CD14-positive monocyte (primary cell): ENCODE results near the gene SLC12A4. TPM values are rescaled to one million over a fixed set of nuclear protein-coding genes. Genes with fewer than 3 reads are reported as not detected.

Source experiments
- DNase-seq, 3 donors: peaks; one replicate each; pipeline ENCODE4 v3.0.0-alpha.2; 2011 to 2022
- H2AFZ ChIP-seq: 2 replicates; pipeline ENCODE4 v1.6.0; 2012; ENCODE audit warnings: mild to moderate bottlenecking, low read depth, low read length, inconsistent platforms; ENCODE audit not compliant: insufficient read depth, poor library complexity, severe bottlenecking
- H3K27ac ChIP-seq, 2 donors: 1 replicate in 1 of 2; 2 replicates in 1 of 2; pipeline ENCODE4 v1.5.1; 2012 to 2013; ENCODE audit warnings: low read length in 2 of 2, control low read depth in 1 of 2, inconsistent platforms in 1 of 2, low read depth in 1 of 2, mild to moderate bottlenecking in 1 of 2
- H3K27me3 ChIP-seq, 2 donors: one replicate each; pipeline versions ENCODE4 v1.6.0 to v1.6.1; 2011 to 2013; ENCODE audit warnings: low read length in 2 of 2; ENCODE audit not compliant: control insufficient read depth in 2 of 2, insufficient read depth in 2 of 2
- H3K36me3 ChIP-seq, 2 donors: replicated peaks in 1 of 2; 1 replicate in 1 of 2; 2 replicates in 1 of 2; pipeline versions ENCODE4 v1.5.1 to v1.6.1; 2012 to 2013; ENCODE audit warnings: low read length in 2 of 2, control low read depth in 1 of 2, inconsistent platforms in 1 of 2, mild to moderate bottlenecking in 1 of 2; ENCODE audit not compliant: insufficient read depth in 2 of 2, control insufficient read depth in 1 of 2
- H3K4me1 ChIP-seq, 2 donors: 1 replicate in 1 of 2; 2 replicates in 1 of 2; pipeline versions ENCODE4 v1.5.1 to v1.6.1; 2012 to 2013; ENCODE audit warnings: low read length in 2 of 2, control low read depth in 1 of 2, inconsistent platforms in 1 of 2, mild to moderate bottlenecking in 1 of 2, moderate library complexity in 1 of 2; ENCODE audit not compliant: insufficient read depth in 2 of 2, control insufficient read depth in 1 of 2
- H3K4me2 ChIP-seq: replicated peaks from 2 replicates; pipeline ENCODE3; 2012; ENCODE audit warnings: low read length, moderate library complexity, mild to moderate bottlenecking; ENCODE audit not compliant: poor library complexity, severe bottlenecking; ENCODE audit errors: extremely low read depth
- H3K4me3 ChIP-seq, 3 experiments: fragments of 200-600 bp in 1 of 3; sonication (generic) in 1 of 3; replicated peaks in 1 of 3; 1 replicate in 2 of 3; 2 replicates in 1 of 3; pipeline ENCODE4 v1.5.1; 2011 to 2013; ENCODE audit warnings: low read length in 3 of 3, mild to moderate bottlenecking in 3 of 3, control low read depth in 2 of 3, low read depth in 2 of 3, inconsistent platforms in 1 of 3, moderate library complexity in 1 of 3
- H3K79me2 ChIP-seq: 2 replicates; pipeline ENCODE4 v1.6.0; 2012; ENCODE audit warnings: mild to moderate bottlenecking, control low read depth, inconsistent platforms, low read length, moderate library complexity; ENCODE audit not compliant: insufficient read depth
- H3K9ac ChIP-seq: 2 replicates; pipeline ENCODE4 v1.6.0; 2017; ENCODE audit warnings: low read length, mild to moderate bottlenecking; ENCODE audit not compliant: insufficient read depth, poor library complexity, severe bottlenecking
- H3K9me3 ChIP-seq, 2 donors: replicated peaks in 1 of 2; 1 replicate in 1 of 2; 2 replicates in 1 of 2; pipeline versions ENCODE4 v1.5.1 to v1.6.1; 2012 to 2013; ENCODE audit warnings: low read length in 2 of 2, control low read depth in 1 of 2; ENCODE audit not compliant: control insufficient read depth in 1 of 2, insufficient read depth in 1 of 2
- H4K20me1 ChIP-seq: 2 replicates; pipeline ENCODE4 v1.6.0; 2012; ENCODE audit warnings: mild to moderate bottlenecking, low read length, control low read depth, moderate library complexity; ENCODE audit not compliant: insufficient read depth
- H3K27ac Mint-ChIP-seq, 7 donors: one replicate each; pipeline ENCODE4 v1.8.0; 2020; ENCODE audit warnings: mild to moderate bottlenecking in 7 of 7, mixed read lengths in 7 of 7, moderate library complexity in 6 of 7, inconsistent platforms in 2 of 7
- H3K27me3 Mint-ChIP-seq, 3 donors: one replicate each; pipeline ENCODE4 v1.8.0; 2021 to 2022; ENCODE audit warnings: low read depth in 3 of 3, mild to moderate bottlenecking in 3 of 3, mixed read lengths in 3 of 3, moderate library complexity in 3 of 3, inconsistent platforms in 1 of 3
- H3K36me3 Mint-ChIP-seq, 2 donors: one replicate each; pipeline ENCODE4 v1.8.0; 2020; ENCODE audit warnings: mixed read lengths in 2 of 2, inconsistent platforms in 1 of 2, mild to moderate bottlenecking in 1 of 2
- H3K4me1 Mint-ChIP-seq: one replicate; pipeline ENCODE4 v1.8.0; 2020; ENCODE audit warnings: mild to moderate bottlenecking, mixed read lengths
- H3K4me3 Mint-ChIP-seq, 2 donors: one replicate each; pipeline ENCODE4 v1.8.0; 2020; ENCODE audit warnings: mild to moderate bottlenecking in 2 of 2, mixed read lengths in 2 of 2, moderate library complexity in 1 of 2
- H3K9me3 Mint-ChIP-seq, 7 donors: one replicate each; pipeline ENCODE4 v1.8.0; 2020 to 2022; ENCODE audit warnings: mixed read lengths in 7 of 7, mild to moderate bottlenecking in 6 of 7, moderate library complexity in 6 of 7, inconsistent platforms in 2 of 7
- WGBS: methylation state at CpG from one replicate; pipeline ENCODE4 v1.1.5; 2013; ENCODE audit warnings: missing lambda C conversion rate; ENCODE audit not compliant: insufficient coverage; 5-methylcytosine and 5-hydroxymethylcytosine counted together
- intact Hi-C, 2 donors: fragments of 100-400 bp; cut with micrococcal nuclease; formaldehyde crosslinking; loops; one replicate each; pipeline versions ENCODE4 v1.15.0 to v1.15.1; 2023
- polyA plus RNA-seq, 3 donors: library from polyadenylated mRNA; depleted of rRNA in 1 of 3; unstranded in 2 of 3; stranded (reverse) in 1 of 3; fragments of 300-500 nt in 2 of 3; fragments of >200 nt in 1 of 3; fragmentation: Illumina TruSeq in 2 of 3; gene quantifications; 1 replicate in 2 of 3; 2 replicates in 1 of 3; pipeline ENCODE4 v1.2.3, GENCODE V29; 2012 to 2021
- TF ChIP-seq, protein P1 (sequence below): fragments of 200-600 bp; IDR thresholded peaks from one replicate; pipeline ENCODE4 v1.8.0; 2022; ENCODE audit warnings: antibody characterized with exemption, mild to moderate bottlenecking

SLC12A4 gene
- polyA plus RNA-seq, 3 donors: 7.3 to 57.2 (median 7.7) TPM

DNA sequence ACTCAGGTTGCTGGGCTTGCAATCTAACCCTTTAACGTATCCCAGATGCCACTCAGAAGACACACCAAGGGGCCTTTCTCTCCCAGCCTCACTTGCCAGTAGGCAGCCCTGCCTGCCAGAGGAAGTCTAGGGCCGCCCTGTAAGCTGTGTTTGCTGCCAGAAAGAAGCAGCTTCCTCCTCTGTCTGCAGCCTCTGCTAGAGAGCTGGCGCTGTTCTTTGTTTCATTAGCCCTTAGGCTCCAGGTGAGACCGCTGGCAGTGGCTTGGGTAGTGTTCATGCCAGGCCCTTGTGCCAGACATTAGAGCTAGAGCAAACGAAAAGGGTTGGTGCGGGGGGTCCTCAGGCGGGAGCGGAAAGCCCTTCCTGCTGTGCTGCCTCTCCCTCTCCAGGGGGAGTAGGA lies 45.7 kb downstream of the SLC12A4 start:
- peaks cover 0 to 2% (median 0%) of the 10 kb centered on the region in 3 donors for H3K27me3 Mint-ChIP-seq
- H3K27ac ChIP-seq: no peak overlapping the region
- H3K4me1 Mint-ChIP-seq: peaks cover under 1% of the 10 kb centered on the region
- H3K9ac ChIP-seq: no peak overlapping the region
- H3K36me3 Mint-ChIP-seq: peaks cover 44 to 69% of the 10 kb centered on the region in 2 donors
- H3K36me3 ChIP-seq: peaks cover 46 to 81% of the 10 kb centered on the region in 2 donors
- H3K27ac Mint-ChIP-seq: peak overlapping the region in 1 of 7 donors; percentile 54
- peaks cover 91% of the 10 kb centered on the region for H4K20me1 ChIP-seq
- no peak overlapping the region for H3K4me2 ChIP-seq
- no peaks in the 10 kb centered on the region for H3K4me1 ChIP-seq
- TF ChIP-seq, protein P1, sequence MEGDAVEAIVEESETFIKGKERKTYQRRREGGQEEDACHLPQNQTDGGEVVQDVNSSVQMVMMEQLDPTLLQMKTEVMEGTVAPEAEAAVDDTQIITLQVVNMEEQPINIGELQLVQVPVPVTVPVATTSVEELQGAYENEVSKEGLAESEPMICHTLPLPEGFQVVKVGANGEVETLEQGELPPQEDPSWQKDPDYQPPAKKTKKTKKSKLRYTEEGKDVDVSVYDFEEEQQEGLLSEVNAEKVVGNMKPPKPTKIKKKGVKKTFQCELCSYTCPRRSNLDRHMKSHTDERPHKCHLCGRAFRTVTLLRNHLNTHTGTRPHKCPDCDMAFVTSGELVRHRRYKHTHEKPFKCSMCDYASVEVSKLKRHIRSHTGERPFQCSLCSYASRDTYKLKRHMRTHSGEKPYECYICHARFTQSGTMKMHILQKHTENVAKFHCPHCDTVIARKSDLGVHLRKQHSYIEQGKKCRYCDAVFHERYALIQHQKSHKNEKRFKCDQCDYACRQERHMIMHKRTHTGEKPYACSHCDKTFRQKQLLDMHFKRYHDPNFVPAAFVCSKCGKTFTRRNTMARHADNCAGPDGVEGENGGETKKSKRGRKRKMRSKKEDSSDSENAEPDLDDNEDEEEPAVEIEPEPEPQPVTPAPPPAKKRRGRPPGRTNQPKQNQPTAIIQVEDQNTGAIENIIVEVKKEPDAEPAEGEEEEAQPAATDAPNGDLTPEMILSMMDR: no peak
- no peaks in the 10 kb centered on the region for H3K9me3 Mint-ChIP-seq
- intact Hi-C loops: no loop called here
- no peaks in the 10 kb centered on the region for H3K9me3 ChIP-seq
- H3K4me3 ChIP-seq: no peak overlapping the region
- peaks cover 31% of the 10 kb centered on the region for H3K79me2 ChIP-seq
- H3K27me3 ChIP-seq: no peaks in the 10 kb centered on the region
- 78% methylated on average over 4 of the region's 8 CpGs for WGBS
- H2AFZ ChIP-seq: no peak overlapping the region
- H3K4me3 Mint-ChIP-seq: no peak overlapping the region
- DNase-seq: no peak

DNA sequence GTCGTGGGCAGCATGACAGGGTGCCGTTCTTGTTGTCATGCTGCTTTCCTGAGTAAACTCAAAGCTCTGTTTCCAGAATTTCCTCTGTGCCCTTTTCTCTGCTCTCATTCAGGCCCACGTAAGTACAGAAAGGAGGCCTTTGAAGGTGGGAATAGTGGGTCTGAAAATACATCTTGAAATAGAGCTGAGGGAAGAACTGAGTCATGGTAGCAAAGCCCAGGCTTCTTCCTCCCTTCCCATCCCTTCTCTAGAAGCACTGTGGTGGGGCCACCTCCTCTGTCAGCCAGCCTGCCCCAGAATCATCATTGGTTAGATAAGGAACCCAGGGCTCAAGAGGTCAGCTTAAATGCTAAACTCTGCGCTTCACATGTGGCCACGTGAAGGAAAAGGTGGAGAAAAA lies 46.2 kb downstream of the SLC12A4 start:
- peak overlapping the region in 1 of 7 donors; percentile 65 for H3K27ac Mint-ChIP-seq
- no peak for DNase-seq

More for the DNA sequence above, 46.2 kb downstream of the SLC12A4 start:
- Mint-ChIP-seq H3K9me3 (no peaks in the 10 kb centered on the region), H3K4me3 (no peak overlapping the region), H3K36me3 (peaks cover 45 to 69% of the 10 kb centered on the region in 2 donors), H3K4me1 (peaks cover 5% of the 10 kb centered on the region), H3K27me3 (peaks cover 0 to 2% (median 0%) of the 10 kb centered on the region in 3 donors)
- TF ChIP-seq, protein P1: no peak
- Histone ChIP-seq H3K4me1 (no peaks in the 10 kb centered on the region), H3K4me3 (no peak overlapping the region), H3K27me3 (no peaks in the 10 kb centered on the region), H2AFZ (no peak overlapping the region), H4K20me1 (peaks cover 91% of the 10 kb centered on the region), H3K9ac (no peak overlapping the region), H3K4me2 (no peak overlapping the region), H3K9me3 (no peaks in the 10 kb centered on the region), H3K79me2 (peaks cover 36% of the 10 kb centered on the region), H3K27ac (no peak overlapping the region), H3K36me3 (peaks cover 46 to 81% of the 10 kb centered on the region in 2 donors)
- intact Hi-C loops: no loop called here
- WGBS: 75% methylated on average over 4 of the region's 5 CpGs
